ENCODE data around the gene SLC25A39. TPM values are rescaled to one million over a fixed set of nuclear protein-coding genes. Genes with fewer than 3 reads are reported as not detected.

The SLC25A39 gene
- total and polyA plus RNA-seq, 2 of the 13 experiments (the other 11 are each of a cell fraction or from before 2014, with no cell fraction given), result 144 to 151 TPM

DNA sequence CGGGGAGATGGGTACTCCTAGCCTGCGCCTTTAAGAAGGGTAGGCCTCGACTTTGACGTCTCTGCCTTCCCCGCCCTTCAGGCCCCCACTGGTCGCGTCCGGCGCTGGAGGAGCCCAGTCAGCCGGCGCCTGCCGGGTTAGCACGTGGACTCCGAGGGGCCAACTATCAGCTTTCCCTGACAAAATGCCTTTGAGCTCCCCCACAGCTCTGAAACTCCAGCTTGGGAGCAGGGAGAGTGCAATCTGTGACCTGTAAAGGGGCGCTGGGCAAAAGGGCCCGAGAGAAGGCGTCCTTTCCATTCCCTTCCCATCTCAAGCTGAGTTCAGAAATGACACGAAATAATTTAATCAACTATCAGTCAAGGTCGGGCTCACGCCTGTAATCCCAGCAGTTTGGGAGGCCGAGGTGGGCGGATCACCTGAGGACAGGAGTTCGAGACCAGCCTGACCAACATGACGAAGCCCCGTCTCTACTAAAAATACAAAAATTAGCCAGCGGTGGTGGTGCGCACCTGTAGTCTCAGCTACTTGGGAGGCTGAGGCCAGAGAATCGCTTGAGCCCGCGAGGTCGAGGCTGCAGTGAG, 2.3 kb upstream of the SLC25A39 start (continued):
- TF ChIP-seq, protein P1, sequence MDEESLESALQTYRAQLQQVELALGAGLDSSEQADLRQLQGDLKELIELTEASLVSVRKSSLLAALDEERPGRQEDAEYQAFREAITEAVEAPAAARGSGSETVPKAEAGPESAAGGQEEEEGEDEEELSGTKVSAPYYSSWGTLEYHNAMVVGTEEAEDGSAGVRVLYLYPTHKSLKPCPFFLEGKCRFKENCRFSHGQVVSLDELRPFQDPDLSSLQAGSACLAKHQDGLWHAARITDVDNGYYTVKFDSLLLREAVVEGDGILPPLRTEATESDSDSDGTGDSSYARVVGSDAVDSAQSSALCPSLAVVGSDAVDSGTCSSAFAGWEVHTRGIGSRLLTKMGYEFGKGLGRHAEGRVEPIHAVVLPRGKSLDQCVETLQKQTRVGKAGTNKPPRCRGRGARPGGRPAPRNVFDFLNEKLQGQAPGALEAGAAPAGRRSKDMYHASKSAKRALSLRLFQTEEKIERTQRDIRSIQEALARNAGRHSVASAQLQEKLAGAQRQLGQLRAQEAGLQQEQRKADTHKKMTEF (CRISPR knock-in tag; IDR thresholded peaks at IDR 0.05), result peak; percentile 56; the same call in 1 of the 2 replicates
- TF ChIP-seq, protein P2, sequence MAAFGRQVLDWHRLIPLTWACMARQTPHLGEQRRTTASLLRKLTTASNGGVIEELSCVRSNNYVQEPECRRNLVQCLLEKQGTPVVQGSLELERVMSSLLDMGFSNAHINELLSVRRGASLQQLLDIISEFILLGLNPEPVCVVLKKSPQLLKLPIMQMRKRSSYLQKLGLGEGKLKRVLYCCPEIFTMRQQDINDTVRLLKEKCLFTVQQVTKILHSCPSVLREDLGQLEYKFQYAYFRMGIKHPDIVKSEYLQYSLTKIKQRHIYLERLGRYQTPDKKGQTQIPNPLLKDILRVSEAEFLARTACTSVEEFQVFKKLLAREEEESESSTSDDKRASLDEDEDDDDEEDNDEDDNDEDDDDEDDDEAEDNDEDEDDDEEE (CRISPR knock-in tag; IDR thresholded peaks at IDR 0.05), result no peak
- TF ChIP-seq ZNF556 (CRISPR knock-in tag; IDR thresholded peaks at IDR 0.05; ENCODE audit: borderline replicate concordance) (0 out of 2 replicates have a peak, but pooled peaks have one; percentile 31), GATAD1 (CRISPR knock-in tag; IDR thresholded peaks at IDR 0.05) (peak; percentile 82), HCFC1 (IDR thresholded peaks at IDR 0.05; ENCODE audit: low read depth, low read length) (peak; percentile 45; the same call in 1 of the 2 replicates), CHD2 (IDR thresholded peaks at IDR 0.05; ENCODE audit: low read depth, low read length) (no peak), KMT2B (CRISPR knock-in tag; IDR thresholded peaks at IDR 0.05) (peak; percentile 28; the same call in 1 of the 2 replicates), USF2 (IDR thresholded peaks at IDR 0.05; ENCODE audit: low read depth, low read length) (peak; percentile 52), USF2 (CRISPR knock-in tag; IDR thresholded peaks at IDR 0.05; ENCODE audit: borderline replicate concordance) (peak; percentile 72; the same call in 1 of the 2 replicates), TRIM24 (CRISPR knock-in tag; IDR thresholded peaks at IDR 0.05) (no peak), FOXC1 (CRISPR knock-in tag; IDR thresholded peaks at IDR 0.05; ENCODE audit: borderline replicate concordance) (0 out of 2 replicates have a peak, but pooled peaks have one; percentile 22), KLF11 (CRISPR knock-in tag; IDR thresholded peaks at IDR 0.05) (peak; percentile 66; the same call in 1 of the 2 replicates), MXD4 (CRISPR knock-in tag; IDR thresholded peaks at IDR 0.05) (peak; percentile 98), HMGA1 (CRISPR knock-in tag; conservative IDR thresholded peaks at IDR 0.05) (no peak), NR2C2 (CRISPR knock-in tag; IDR thresholded peaks at IDR 0.05; ENCODE audit: borderline replicate concordance) (0 out of 2 replicates have a peak, but pooled peaks have one; percentile 33), MAZ (IDR thresholded peaks at IDR 0.05; ENCODE audit: borderline replicate concordance, low read depth, low read length) (peak; percentile 94), MAZ (CRISPR knock-in tag; IDR thresholded peaks at IDR 0.05; ENCODE audit: low read depth) (peak; percentile 95), CREM (IDR thresholded peaks at IDR 0.05) (peak; percentile 86), CREM (CRISPR knock-in tag; IDR thresholded peaks at IDR 0.05) (no peak), RNF2 (conservative IDR thresholded peaks at IDR 0.05; ENCODE audit: low read depth) (no peak; the same call in 1 of the 2 replicates), BCL6 (CRISPR knock-in tag; IDR thresholded peaks at IDR 0.05) (peak; percentile 10; the same call in 1 of the 2 replicates), ZBTB1 (CRISPR knock-in tag; IDR thresholded peaks at IDR 0.05; ENCODE audit: borderline replicate concordance) (no peak), ZNF567 (CRISPR knock-in tag; IDR thresholded peaks at IDR 0.05; ENCODE audit: borderline replicate concordance) (no peak)
- TF ChIP-seq, protein P3, sequence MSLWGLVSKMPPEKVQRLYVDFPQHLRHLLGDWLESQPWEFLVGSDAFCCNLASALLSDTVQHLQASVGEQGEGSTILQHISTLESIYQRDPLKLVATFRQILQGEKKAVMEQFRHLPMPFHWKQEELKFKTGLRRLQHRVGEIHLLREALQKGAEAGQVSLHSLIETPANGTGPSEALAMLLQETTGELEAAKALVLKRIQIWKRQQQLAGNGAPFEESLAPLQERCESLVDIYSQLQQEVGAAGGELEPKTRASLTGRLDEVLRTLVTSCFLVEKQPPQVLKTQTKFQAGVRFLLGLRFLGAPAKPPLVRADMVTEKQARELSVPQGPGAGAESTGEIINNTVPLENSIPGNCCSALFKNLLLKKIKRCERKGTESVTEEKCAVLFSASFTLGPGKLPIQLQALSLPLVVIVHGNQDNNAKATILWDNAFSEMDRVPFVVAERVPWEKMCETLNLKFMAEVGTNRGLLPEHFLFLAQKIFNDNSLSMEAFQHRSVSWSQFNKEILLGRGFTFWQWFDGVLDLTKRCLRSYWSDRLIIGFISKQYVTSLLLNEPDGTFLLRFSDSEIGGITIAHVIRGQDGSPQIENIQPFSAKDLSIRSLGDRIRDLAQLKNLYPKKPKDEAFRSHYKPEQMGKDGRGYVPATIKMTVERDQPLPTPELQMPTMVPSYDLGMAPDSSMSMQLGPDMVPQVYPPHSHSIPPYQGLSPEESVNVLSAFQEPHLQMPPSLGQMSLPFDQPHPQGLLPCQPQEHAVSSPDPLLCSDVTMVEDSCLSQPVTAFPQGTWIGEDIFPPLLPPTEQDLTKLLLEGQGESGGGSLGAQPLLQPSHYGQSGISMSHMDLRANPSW (CRISPR knock-in tag; IDR thresholded peaks at IDR 0.05; ENCODE audit: borderline replicate concordance), result peak; percentile 42; the same call in 1 of the 2 replicates
